SK-N-SH treated with all-trans-retinoic acid at 6 μM for 48 hours (cell line): ENCODE data around the gene SLC3A2.

ENCODE experiments used
- CREB5 ChIP-seq: fragments of 250-450 bp; sonication (Bioruptor Pico); IDR thresholded peaks from 2 replicates; pipeline ENCODE4 v1.5.1; 2020; ENCODE audit warnings: low read depth, mild to moderate bottlenecking, moderate library complexity
- PATZ1 ChIP-seq: fragments of 250-450 bp; sonication (Bioruptor Pico); IDR thresholded peaks from 2 replicates; pipeline ENCODE4 v1.8.0; 2020; ENCODE audit warnings: mild to moderate bottlenecking, moderate library complexity, borderline replicate concordance

- TF ChIP-seq PATZ1 (CRISPR knock-in tag) (no peak), CREB5 (no peak)
These were observed 29.5 kb upstream of the SLC3A2 start for GRCh38 chr11:62850911-62851806.
